Stimulated activated CD4-positive, alpha-beta T cell treated with anti-CD3 and anti-CD28 coated beads, TNF-alpha, amount 100 ng/mL, for 24 hours (primary cell): Measurements from ENCODE around the gene TAS2R16.

ENCODE experiments used
- DNase-seq, 3 experiments: peaks; one replicate each; pipeline ENCODE4 v3.0.0-alpha.2; 2020; ENCODE audit warnings: low read depth in 3 of 3

TAS2R16 gene

GRCh38 chr7:122995600-122995999 lies at the start of gene TAS2R16:
Gene TAS2R16 (minus strand): TSS chr7:122995700. CDS start chr7:122995634, 66 bp downstream.
- no peak for DNase-seq

- no peak for DNase-seq
Observed at GRCh38 chr7:123043642-123044041, 48.1 kb upstream of the TAS2R16 start.

- DNase-seq, result no peak
Observed at GRCh38 chr7:123041101-123041500, 45.6 kb upstream of the TAS2R16 start.

- no peak for DNase-seq
Observed at GRCh38 chr7:123039269-123039668, 43.8 kb upstream of the TAS2R16 start.

GRCh38 chr7:123034106-123034505 lies 38.6 kb upstream of the TAS2R16 start:
- DNase-seq, result no peak

GRCh38 chr7:123030631-123031030 lies 35.1 kb upstream of the TAS2R16 start:
- no peak for DNase-seq

GRCh38 chr7:123028339-123028738 lies 32.8 kb upstream of the TAS2R16 start:
- no peak for DNase-seq

- no peak for DNase-seq
Observed at GRCh38 chr7:123026251-123026650, 30.8 kb upstream of the TAS2R16 start.

GRCh38 chr7:123024989-123025758 lies 29.7 kb upstream of the TAS2R16 start:
- no peak for DNase-seq

GRCh38 chr7:123023126-123023525 lies 27.6 kb upstream of the TAS2R16 start:
- DNase-seq, result no peak

GRCh38 chr7:123022576-123022975 lies 27.1 kb upstream of the TAS2R16 start:
- no peak for DNase-seq

- no peak for DNase-seq
Observed at GRCh38 chr7:123012435-123012834, 16.9 kb upstream of the TAS2R16 start.

- DNase-seq, result no peak
Observed at GRCh38 chr7:123011766-123012369, 16.4 kb upstream of the TAS2R16 start.

GRCh38 chr7:123004931-123005330 lies 9.4 kb upstream of the TAS2R16 start:
- no peak for DNase-seq

- DNase-seq, result no peak
Observed at GRCh38 chr7:123003539-123004126, 8.1 kb upstream of the TAS2R16 start.

- no peak for DNase-seq
Observed at GRCh38 chr7:122989577-122989976, 5.9 kb downstream of the TAS2R16 start.

GRCh38 chr7:122989041-122989440 lies 6.5 kb downstream of the TAS2R16 start:
- DNase-seq, result no peak

- no peak for DNase-seq
Observed at GRCh38 chr7:122988333-122988732, 7.2 kb downstream of the TAS2R16 start.

- no peak for DNase-seq
Observed at GRCh38 chr7:122987463-122987862, 8.0 kb downstream of the TAS2R16 start.

GRCh38 chr7:122984021-122984420 lies 11.5 kb downstream of the TAS2R16 start:
- DNase-seq, result no peak

GRCh38 chr7:122983261-122983660 lies 12.2 kb downstream of the TAS2R16 start:
- DNase-seq, result no peak

GRCh38 chr7:122975341-122975740 lies 20.2 kb downstream of the TAS2R16 start:
- no peak for DNase-seq

GRCh38 chr7:122974229-122974628 lies 21.3 kb downstream of the TAS2R16 start:
- DNase-seq, result no peak
